ENCODE measurements around the gene CDK14. TPM values are rescaled to one million over a fixed set of nuclear protein-coding genes. Genes with fewer than 3 reads are reported as not detected.
A peak's percentile ranks its signal among the peaks of the same experiment; 100 is the strongest.

Gene CDK14
- total RNA-seq, 5 donors from 2014 or later (not counting 1 experiment from before 2014, with no cell fraction given) = 0.86 to 6.6 (median 1.6) TPM

- Histone ChIP-seq H3K4me3 (ENCODE audit: control insufficient read depth in 1 of 2, extremely low read depth in 1 of 2, low read length in 1 of 2) (no peak overlapping the region), H3K4me1 (ENCODE audit: control insufficient read depth in 1 of 2, extremely low read depth in 1 of 2, insufficient read depth in 2 of 2, low read length in 2 of 2) (no peaks in the 10 kb centered on the region), H3K27me3 (replicated peaks in 1 of 2; ENCODE audit: control insufficient read depth in 2 of 2, extremely low read depth in 1 of 2, insufficient read depth in 2 of 2, low read length in 1 of 2) (peaks cover 0 to 7% of the 10 kb centered on the region in 2 experiments), H3K27ac (ENCODE audit: low read length) (no peak overlapping the region), H3K9me3 (no peaks in the 10 kb centered on the region), H3K36me3 (ENCODE audit: control insufficient read depth in 2 of 2, extremely low read depth in 1 of 2, insufficient read depth in 1 of 2, low read length in 1 of 2) (no peaks in the 10 kb centered on the region)
- DNase-seq = no peak
- no peak overlapping the region for H3K27ac Mint-ChIP-seq
- no peak for ATAC-seq (replicated peaks in 1 of 4)
- H3K4me3 Mint-ChIP-seq = no peak overlapping the region
- H3K36me3 Mint-ChIP-seq = no peaks in the 10 kb centered on the region
- no peaks in the 10 kb centered on the region for H3K9me3 Mint-ChIP-seq
- POLR2A ChIA-PET = no interaction called here
- WGBS (ENCODE audit: insufficient coverage) = 88% methylated on average over 4 of the region's 5 CpGs
- CTCF ChIA-PET = no interaction called here
- no peaks in the 10 kb centered on the region for H3K4me1 Mint-ChIP-seq
- H3K27me3 Mint-ChIP-seq = peaks cover 4% of the 10 kb centered on the region in 2 donors
Measured at GRCh38 chr7:91068136-91068795, 472.1 kb downstream of the CDK14 start.

GRCh38 chr7:91069146-91069545 lies 473.0 kb downstream of the CDK14 start:
- no peak overlapping the region for H3K4me3 ChIP-seq (ENCODE audit: control insufficient read depth in 1 of 2, extremely low read depth in 1 of 2, low read length in 1 of 2)
- no peaks in the 10 kb centered on the region for H3K4me1 Mint-ChIP-seq
- no peak overlapping the region for H3K4me3 Mint-ChIP-seq
- no peaks in the 10 kb centered on the region for H3K9me3 Mint-ChIP-seq
- ChIA-PET POLR2A (no interaction called here), CTCF (no interaction called here)
- DNase-seq = no peak
- H3K27me3 ChIP-seq (replicated peaks in 1 of 2; ENCODE audit: control insufficient read depth in 2 of 2, extremely low read depth in 1 of 2, insufficient read depth in 2 of 2, low read length in 1 of 2) = peaks cover 0 to 7% of the 10 kb centered on the region in 2 experiments
- no peaks in the 10 kb centered on the region for H3K36me3 ChIP-seq (ENCODE audit: control insufficient read depth in 2 of 2, extremely low read depth in 1 of 2, insufficient read depth in 1 of 2, low read length in 1 of 2)
- no peaks in the 10 kb centered on the region for H3K4me1 ChIP-seq (ENCODE audit: control insufficient read depth in 1 of 2, extremely low read depth in 1 of 2, insufficient read depth in 2 of 2, low read length in 2 of 2)
- no peak overlapping the region for H3K27ac ChIP-seq (ENCODE audit: low read length)
- peaks cover 3 to 4% of the 10 kb centered on the region in 2 donors for H3K27me3 Mint-ChIP-seq
- H3K36me3 Mint-ChIP-seq = no peaks in the 10 kb centered on the region
- H3K9me3 ChIP-seq = no peaks in the 10 kb centered on the region
- ATAC-seq (replicated peaks in 1 of 4) = no peak
- WGBS (ENCODE audit: insufficient coverage) = no CpG with 5 or more reads among the region's 4 CpGs
- no peak overlapping the region for H3K27ac Mint-ChIP-seq

GRCh38 chr7:91079487-91079886 lies 483.4 kb downstream of the CDK14 start:
- CTCF ChIA-PET = no interaction called here

GRCh38 chr7:91080351-91080750 lies 484.2 kb downstream of the CDK14 start:
- Mint-ChIP-seq H3K4me1 (peaks cover 23 to 28% (median 24%) of the 10 kb centered on the region in 3 donors), H3K27me3 (no peaks in the 10 kb centered on the region), H3K36me3 (no peaks in the 10 kb centered on the region), H3K27ac (no peak overlapping the region), H3K9me3 (no peaks in the 10 kb centered on the region), H3K4me3 (no peak overlapping the region)
- ATAC-seq (replicated peaks in 1 of 4) (no peak), DNase-seq (no peak)
- WGBS (ENCODE audit: insufficient coverage) = no CpG with 5 or more reads among the region's 3 CpGs
- H3K27ac ChIP-seq (ENCODE audit: low read length) = no peak overlapping the region
- POLR2A ChIA-PET = interaction anchor here in 1 of 2 donors (0.5 kb wide), 1 partner anchor 10 kb away, joined by 3 read pairs; no protein-coding TSS in a partner anchor
- H3K4me3 ChIP-seq (ENCODE audit: control insufficient read depth in 1 of 2, extremely low read depth in 1 of 2, low read length in 1 of 2) = no peak overlapping the region
- no peaks in the 10 kb centered on the region for H3K36me3 ChIP-seq (ENCODE audit: control insufficient read depth in 2 of 2, extremely low read depth in 1 of 2, insufficient read depth in 1 of 2, low read length in 1 of 2)
- CTCF ChIA-PET = interaction anchor here (0.6 to 1.3 kb wide), 2 partner anchors 10 to 788 kb away, joined by 4 read pairs; no protein-coding TSS in a partner anchor
- no peaks in the 10 kb centered on the region for H3K9me3 ChIP-seq
- peaks cover 17 to 19% of the 10 kb centered on the region in 2 experiments for H3K4me1 ChIP-seq (ENCODE audit: control insufficient read depth in 1 of 2, extremely low read depth in 1 of 2, insufficient read depth in 2 of 2, low read length in 2 of 2)
- no peaks in the 10 kb centered on the region for H3K27me3 ChIP-seq (replicated peaks in 1 of 2; ENCODE audit: control insufficient read depth in 2 of 2, extremely low read depth in 1 of 2, insufficient read depth in 2 of 2, low read length in 1 of 2)

More at GRCh38 chr7:91079487-91079886, 483.4 kb downstream of the CDK14 start:
- Histone ChIP-seq H3K9me3 (no peaks in the 10 kb centered on the region), H3K27ac (ENCODE audit: low read length) (no peak overlapping the region), H3K36me3 (ENCODE audit: control insufficient read depth in 2 of 2, extremely low read depth in 1 of 2, insufficient read depth in 1 of 2, low read length in 1 of 2) (no peaks in the 10 kb centered on the region), H3K4me3 (ENCODE audit: control insufficient read depth in 1 of 2, extremely low read depth in 1 of 2, low read length in 1 of 2) (no peak overlapping the region), H3K27me3 (replicated peaks in 1 of 2; ENCODE audit: control insufficient read depth in 2 of 2, extremely low read depth in 1 of 2, insufficient read depth in 2 of 2, low read length in 1 of 2) (no peaks in the 10 kb centered on the region), H3K4me1 (ENCODE audit: control insufficient read depth in 1 of 2, extremely low read depth in 1 of 2, insufficient read depth in 2 of 2, low read length in 2 of 2) (peaks cover 9 to 13% of the 10 kb centered on the region in 2 experiments)
- no peak overlapping the region for H3K4me3 Mint-ChIP-seq
- no peaks in the 10 kb centered on the region for H3K9me3 Mint-ChIP-seq
- H3K27me3 Mint-ChIP-seq = no peaks in the 10 kb centered on the region
- H3K27ac Mint-ChIP-seq = no peak overlapping the region
- H3K4me1 Mint-ChIP-seq = peaks cover 14 to 19% (median 15%) of the 10 kb centered on the region in 3 donors
- WGBS (ENCODE audit: insufficient coverage) = no CpG with 5 or more reads among the region's 3 CpGs
- POLR2A ChIA-PET = interaction anchor here in 1 of 2 donors (0.7 kb wide), 1 partner anchor 21 kb away, joined by 3 read pairs; no protein-coding TSS in a partner anchor
- no peak for ATAC-seq (replicated peaks in 1 of 4)
- no peaks in the 10 kb centered on the region for H3K36me3 Mint-ChIP-seq
- no peak for DNase-seq

- H3K27ac ChIP-seq (ENCODE audit: low read length) = no peak overlapping the region
Measured at GRCh38 chr7:91082038-91082437, 485.9 kb downstream of the CDK14 start.

GRCh38 chr7:91082852-91083495 lies 486.9 kb downstream of the CDK14 start:
- no peaks in the 10 kb centered on the region for H3K9me3 ChIP-seq
- no peaks in the 10 kb centered on the region for H3K9me3 Mint-ChIP-seq
- POLR2A ChIA-PET = no interaction called here
- H3K4me1 ChIP-seq (ENCODE audit: control insufficient read depth in 1 of 2, extremely low read depth in 1 of 2, insufficient read depth in 2 of 2, low read length in 2 of 2) = peaks cover 22 to 27% of the 10 kb centered on the region in 2 experiments
- H3K27ac ChIP-seq (ENCODE audit: low read length) = no peak overlapping the region
- no peaks in the 10 kb centered on the region for H3K27me3 ChIP-seq (replicated peaks in 1 of 2; ENCODE audit: control insufficient read depth in 2 of 2, extremely low read depth in 1 of 2, insufficient read depth in 2 of 2, low read length in 1 of 2)
- H3K4me3 ChIP-seq (ENCODE audit: control insufficient read depth in 1 of 2, extremely low read depth in 1 of 2, low read length in 1 of 2) = peak overlapping the region in 1 of 2 donors; percentile 18
- no peaks in the 10 kb centered on the region for H3K27me3 Mint-ChIP-seq
- peaks cover 32 to 38% (median 35%) of the 10 kb centered on the region in 3 donors for H3K4me1 Mint-ChIP-seq
- CTCF ChIA-PET = interaction anchor here in 1 of 2 donors (0.7 kb wide), 1 partner anchor 1118 kb away, joined by 3 read pairs; no protein-coding TSS in a partner anchor
- H3K36me3 ChIP-seq (ENCODE audit: control insufficient read depth in 2 of 2, extremely low read depth in 1 of 2, insufficient read depth in 1 of 2, low read length in 1 of 2) = no peaks in the 10 kb centered on the region
- peak overlapping the region; percentile 12 to 36 for H3K27ac Mint-ChIP-seq
- no peaks in the 10 kb centered on the region for H3K36me3 Mint-ChIP-seq
- no peak for ATAC-seq (replicated peaks in 1 of 4)
- DNase-seq = peak in 1 of 35 experiments; percentile 45
- H3K4me3 Mint-ChIP-seq = peak overlapping the region in 2 of 3 donors; percentile 19 to 24
- no CpG with 5 or more reads among the region's 2 CpGs for WGBS (ENCODE audit: insufficient coverage)

More at GRCh38 chr7:91082038-91082437, 485.9 kb downstream of the CDK14 start:
- ChIA-PET POLR2A (no interaction called here), CTCF (interaction anchor here in 1 of 2 donors (0.8 kb wide), 1 partner anchor 8 kb away, joined by 3 read pairs; no protein-coding TSS in a partner anchor)
- no peaks in the 10 kb centered on the region for H3K27me3 Mint-ChIP-seq
- 35% methylated on average over 2 of the region's 3 CpGs for WGBS (ENCODE audit: insufficient coverage)
- H3K27ac Mint-ChIP-seq = no peak overlapping the region
- H3K27me3 ChIP-seq (replicated peaks in 1 of 2; ENCODE audit: control insufficient read depth in 2 of 2, extremely low read depth in 1 of 2, insufficient read depth in 2 of 2, low read length in 1 of 2) = no peaks in the 10 kb centered on the region
- H3K4me3 Mint-ChIP-seq = no peak overlapping the region
- no peaks in the 10 kb centered on the region for H3K9me3 Mint-ChIP-seq
- DNase-seq (no peak), ATAC-seq (replicated peaks in 1 of 4) (no peak)
- H3K9me3 ChIP-seq = no peaks in the 10 kb centered on the region
- H3K4me3 ChIP-seq (ENCODE audit: control insufficient read depth in 1 of 2, extremely low read depth in 1 of 2, low read length in 1 of 2) = no peak overlapping the region
- no peaks in the 10 kb centered on the region for H3K36me3 Mint-ChIP-seq
- peaks cover 32 to 38% (median 35%) of the 10 kb centered on the region in 3 donors for H3K4me1 Mint-ChIP-seq
- peaks cover 22 to 27% of the 10 kb centered on the region in 2 experiments for H3K4me1 ChIP-seq (ENCODE audit: control insufficient read depth in 1 of 2, extremely low read depth in 1 of 2, insufficient read depth in 2 of 2, low read length in 2 of 2)
- no peaks in the 10 kb centered on the region for H3K36me3 ChIP-seq (ENCODE audit: control insufficient read depth in 2 of 2, extremely low read depth in 1 of 2, insufficient read depth in 1 of 2, low read length in 1 of 2)
